GM12878 (cell line): ENCODE results near the gene C10orf90.

Source experiments
- CREM ChIP-seq: IDR thresholded peaks from 2 replicates; pipeline ENCODE4 v1.6.1; 2014; ENCODE audit warnings: antibody characterized with exemption, low read depth
- EZH2 ChIP-seq: IDR thresholded peaks from 2 replicates; pipeline ENCODE4 v1.6.1; 2012; ENCODE audit warnings: low read depth, mild to moderate bottlenecking, control low read depth, inconsistent platforms, low read length, borderline replicate concordance; ENCODE audit not compliant: control insufficient read depth
- MTA3 ChIP-seq: IDR thresholded peaks from 2 replicates; pipeline ENCODE4 v1.6.1; 2012; ENCODE audit warnings: low read length, inconsistent platforms, borderline replicate concordance
- POLR2A ChIP-seq: IDR thresholded peaks from 2 replicates; pipeline ENCODE4 v1.6.1; 2011; ENCODE audit warnings: low read depth, mild to moderate bottlenecking, low read length
- RAD21 ChIP-seq: IDR thresholded peaks from 2 replicates; pipeline ENCODE4 v1.6.1; 2011; ENCODE audit warnings: mild to moderate bottlenecking, low read depth, low read length, moderate library complexity; ENCODE audit not compliant: insufficient read depth
- SPI1 ChIP-seq: IDR thresholded peaks from 2 replicates; pipeline ENCODE4 v1.6.1; 2011; ENCODE audit warnings: low read depth, mild to moderate bottlenecking, low read length, moderate library complexity, borderline replicate concordance; ENCODE audit not compliant: insufficient read depth
- STAT1 ChIP-seq: fragments of 450-650 bp; conservative IDR thresholded peaks from 2 replicates; pipeline ENCODE4 v1.6.1; 2014; ENCODE audit warnings: antibody characterized with exemption, mild to moderate bottlenecking
- TAF1 ChIP-seq: IDR thresholded peaks from 2 replicates; pipeline ENCODE4 v1.6.1; 2011; ENCODE audit warnings: mild to moderate bottlenecking, low read depth, low read length, borderline replicate concordance
- TCF12 ChIP-seq: IDR thresholded peaks from 2 replicates; pipeline ENCODE4 v1.6.1; 2011; ENCODE audit warnings: low read depth, mild to moderate bottlenecking, low read length
- ZNF274 ChIP-seq: IDR thresholded peaks from one replicate; pipeline ENCODE4 v1.8.0; 2011; ENCODE audit not compliant: insufficient read length, insufficient read depth
- TF ChIP-seq, protein P1 (sequence below), 3 experiments: IDR thresholded peaks in 2 of 3; conservative IDR thresholded peaks in 1 of 3; 2 replicates each; pipeline ENCODE4 v1.5.1; 2011; ENCODE audit warnings: low read depth in 3 of 3, low read length in 3 of 3, mild to moderate bottlenecking in 3 of 3, control low read depth in 2 of 3, moderate library complexity in 2 of 3, inconsistent platforms in 1 of 3, mixed read lengths in 1 of 3; ENCODE audit not compliant: control insufficient read depth in 2 of 3, insufficient read depth in 1 of 3; ENCODE audit errors: extremely low read depth in 1 of 3
- TF ChIP-seq, protein P2 (sequence below): fragments of 450-650 bp; IDR thresholded peaks from 2 replicates; pipeline ENCODE4 v1.6.1; 2017; ENCODE audit warnings: mild to moderate bottlenecking

DNA sequence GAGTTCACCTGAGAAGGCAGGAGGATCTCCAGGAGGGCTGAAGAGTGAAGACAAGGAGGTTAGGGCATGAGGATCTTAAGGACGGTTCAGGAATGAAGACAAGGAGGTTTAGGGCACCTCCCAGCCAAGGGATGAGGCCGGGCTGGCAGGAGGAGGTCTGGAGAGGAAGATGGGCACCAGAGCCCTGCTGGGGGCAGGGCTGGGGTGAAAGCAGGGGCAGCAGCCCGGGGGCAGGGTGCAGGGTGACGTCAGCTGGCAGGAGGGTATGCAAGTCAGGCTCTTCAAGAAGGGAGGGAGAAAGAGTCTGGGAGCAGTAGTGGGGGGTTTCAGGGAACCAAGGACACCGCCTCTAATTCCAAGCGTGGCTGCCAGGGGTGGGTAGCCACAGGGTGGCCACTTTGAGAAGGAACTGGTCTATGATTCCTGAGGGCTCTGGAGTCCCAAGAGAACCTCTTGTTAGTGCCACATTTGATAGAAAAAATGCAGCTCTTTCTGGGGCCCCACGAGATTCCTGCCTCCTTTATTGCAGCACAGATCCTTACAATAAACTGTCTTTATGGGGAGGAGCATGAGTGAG, 101.6 kb downstream of the C10orf90 start:
- TF ChIP-seq CREM (no peak), TAF1 (no peak), ZNF274 (no peak), RAD21 (no peak), TCF12 (no peak), MTA3 (no peak), STAT1 (no peak), SPI1 (no peak), EZH2 (no peak), POLR2A (no peak)
- TF ChIP-seq, protein P1, sequence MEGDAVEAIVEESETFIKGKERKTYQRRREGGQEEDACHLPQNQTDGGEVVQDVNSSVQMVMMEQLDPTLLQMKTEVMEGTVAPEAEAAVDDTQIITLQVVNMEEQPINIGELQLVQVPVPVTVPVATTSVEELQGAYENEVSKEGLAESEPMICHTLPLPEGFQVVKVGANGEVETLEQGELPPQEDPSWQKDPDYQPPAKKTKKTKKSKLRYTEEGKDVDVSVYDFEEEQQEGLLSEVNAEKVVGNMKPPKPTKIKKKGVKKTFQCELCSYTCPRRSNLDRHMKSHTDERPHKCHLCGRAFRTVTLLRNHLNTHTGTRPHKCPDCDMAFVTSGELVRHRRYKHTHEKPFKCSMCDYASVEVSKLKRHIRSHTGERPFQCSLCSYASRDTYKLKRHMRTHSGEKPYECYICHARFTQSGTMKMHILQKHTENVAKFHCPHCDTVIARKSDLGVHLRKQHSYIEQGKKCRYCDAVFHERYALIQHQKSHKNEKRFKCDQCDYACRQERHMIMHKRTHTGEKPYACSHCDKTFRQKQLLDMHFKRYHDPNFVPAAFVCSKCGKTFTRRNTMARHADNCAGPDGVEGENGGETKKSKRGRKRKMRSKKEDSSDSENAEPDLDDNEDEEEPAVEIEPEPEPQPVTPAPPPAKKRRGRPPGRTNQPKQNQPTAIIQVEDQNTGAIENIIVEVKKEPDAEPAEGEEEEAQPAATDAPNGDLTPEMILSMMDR (IDR thresholded peaks at IDR 0.05 in 2 of 3, conservative IDR thresholded peaks at IDR 0.05 in 1 of 3; ENCODE audit: control insufficient read depth in 2 of 3, extremely low read depth in 1 of 3, insufficient read depth in 1 of 3, low read depth in 3 of 3, low read length in 3 of 3) = no peak
- TF ChIP-seq, protein P2, sequence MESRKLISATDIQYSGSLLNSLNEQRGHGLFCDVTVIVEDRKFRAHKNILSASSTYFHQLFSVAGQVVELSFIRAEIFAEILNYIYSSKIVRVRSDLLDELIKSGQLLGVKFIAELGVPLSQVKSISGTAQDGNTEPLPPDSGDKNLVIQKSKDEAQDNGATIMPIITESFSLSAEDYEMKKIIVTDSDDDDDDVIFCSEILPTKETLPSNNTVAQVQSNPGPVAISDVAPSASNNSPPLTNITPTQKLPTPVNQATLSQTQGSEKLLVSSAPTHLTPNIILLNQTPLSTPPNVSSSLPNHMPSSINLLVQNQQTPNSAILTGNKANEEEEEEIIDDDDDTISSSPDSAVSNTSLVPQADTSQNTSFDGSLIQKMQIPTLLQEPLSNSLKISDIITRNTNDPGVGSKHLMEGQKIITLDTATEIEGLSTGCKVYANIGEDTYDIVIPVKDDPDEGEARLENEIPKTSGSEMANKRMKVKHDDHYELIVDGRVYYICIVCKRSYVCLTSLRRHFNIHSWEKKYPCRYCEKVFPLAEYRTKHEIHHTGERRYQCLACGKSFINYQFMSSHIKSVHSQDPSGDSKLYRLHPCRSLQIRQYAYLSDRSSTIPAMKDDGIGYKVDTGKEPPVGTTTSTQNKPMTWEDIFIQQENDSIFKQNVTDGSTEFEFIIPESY = no peak
